GM12875 (cell line): ENCODE results near the gene FOXI2.

Experiments used
- H3K4me3 ChIP-seq: one replicate; pipeline ENCODE4 v1.5.1; 2011; ENCODE audit warnings: low read depth, low read length, control low read depth
- CTCF ChIP-seq: IDR thresholded peaks from 2 replicates; pipeline ENCODE4 v1.5.1; 2011; ENCODE audit warnings: low read depth, mild to moderate bottlenecking, control low read depth, inconsistent platforms, low read length, moderate library complexity, borderline replicate concordance; ENCODE audit not compliant: insufficient read depth

The FOXI2 gene

DNA sequence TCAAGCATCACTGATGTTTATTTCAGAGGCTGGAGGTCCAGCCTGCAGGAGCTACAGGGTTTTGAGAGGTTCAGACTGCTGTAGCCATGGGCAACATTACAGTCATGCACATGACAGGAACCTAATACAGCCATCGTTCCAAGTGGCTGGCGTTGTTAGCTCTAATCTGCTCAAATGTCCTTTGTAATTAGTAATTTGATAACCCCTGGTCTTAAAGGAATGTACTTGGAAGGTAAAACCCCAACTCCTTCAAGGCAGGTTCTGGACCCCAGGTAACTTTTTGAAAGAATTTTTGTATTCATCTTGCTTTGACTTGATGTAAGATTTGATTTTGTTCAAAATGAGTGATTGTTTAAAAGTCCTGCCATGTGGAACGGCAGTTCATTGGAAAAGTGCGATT is 34.7 kb upstream of the FOXI2 start:
- H3K4me3 ChIP-seq = no peak overlapping the region
- TF ChIP-seq CTCF = no peak

DNA sequence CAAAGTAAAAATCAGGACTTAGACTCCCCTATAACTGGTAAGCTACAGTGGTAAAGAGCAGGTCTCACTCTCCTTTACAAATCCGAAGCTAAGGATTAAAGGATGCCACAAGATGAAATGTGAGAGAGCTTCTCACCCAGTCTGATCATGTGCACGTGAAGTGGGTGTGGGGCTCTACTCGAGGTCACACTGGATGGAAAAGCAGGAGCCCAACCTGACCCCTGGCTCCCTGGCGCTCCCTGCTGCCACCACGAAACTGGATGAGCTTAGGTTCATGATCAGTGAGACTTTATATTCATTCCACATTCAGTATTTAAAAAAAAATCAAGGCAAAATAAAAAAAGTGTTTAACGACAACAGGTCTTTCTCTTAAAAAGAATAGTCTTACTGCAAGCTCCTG is 21.7 kb upstream of the FOXI2 start:
- TF ChIP-seq CTCF = no peak
- no peak overlapping the region for H3K4me3 ChIP-seq

- TF ChIP-seq CTCF = no peak
- H3K4me3 ChIP-seq = no peak overlapping the region
These were observed 21.1 kb upstream of the FOXI2 start for GRCh38 chr10:127715782-127716378.

- no peak overlapping the region for H3K4me3 ChIP-seq
- no peak for TF ChIP-seq CTCF
These were observed 16.8 kb upstream of the FOXI2 start for GRCh38 chr10:127720142-127720541.

DNA sequence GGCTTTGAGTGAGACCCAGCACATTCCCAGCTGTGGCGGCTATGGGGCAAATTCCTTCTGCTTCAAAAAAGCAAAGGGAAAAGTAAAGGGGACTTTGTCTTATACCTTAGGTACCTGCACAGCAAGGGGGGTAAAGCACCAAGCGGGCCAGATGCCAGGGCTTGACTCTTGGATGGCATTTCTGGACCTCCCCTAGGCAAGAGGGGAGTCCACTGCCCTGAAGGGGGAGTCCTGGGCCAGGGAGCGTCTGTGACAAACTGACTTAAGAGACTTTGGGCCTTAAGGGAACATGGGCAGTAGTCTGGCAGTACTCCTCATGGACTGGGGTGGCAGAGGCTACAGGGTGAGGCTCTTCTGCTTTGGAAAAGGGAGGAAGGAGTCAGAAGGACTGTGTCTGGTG is 16.1 kb upstream of the FOXI2 start:
- no peak overlapping the region for H3K4me3 ChIP-seq
- no peak for TF ChIP-seq CTCF

DNA sequence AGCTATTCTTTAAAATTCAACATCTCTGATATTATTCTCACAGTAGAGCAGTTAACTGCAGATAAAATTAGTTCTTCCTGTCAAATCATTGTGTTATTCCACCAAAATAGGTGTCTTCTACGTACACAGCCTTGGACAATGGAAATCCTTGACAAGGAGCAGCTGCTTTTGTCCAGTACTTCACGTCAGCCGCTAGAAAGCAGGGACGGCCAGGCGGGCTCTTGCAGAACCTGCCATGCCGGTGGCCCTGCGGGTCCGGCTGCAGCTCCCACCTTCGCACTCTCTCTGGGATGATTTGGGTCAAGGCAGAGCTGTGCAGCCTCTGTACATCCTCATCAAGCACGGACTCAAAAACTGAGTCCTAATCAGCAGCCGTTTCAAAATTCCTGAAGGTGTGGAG is 2.2 kb upstream of the FOXI2 start:
- H3K4me3 ChIP-seq = no peak overlapping the region
- no peak for TF ChIP-seq CTCF

DNA sequence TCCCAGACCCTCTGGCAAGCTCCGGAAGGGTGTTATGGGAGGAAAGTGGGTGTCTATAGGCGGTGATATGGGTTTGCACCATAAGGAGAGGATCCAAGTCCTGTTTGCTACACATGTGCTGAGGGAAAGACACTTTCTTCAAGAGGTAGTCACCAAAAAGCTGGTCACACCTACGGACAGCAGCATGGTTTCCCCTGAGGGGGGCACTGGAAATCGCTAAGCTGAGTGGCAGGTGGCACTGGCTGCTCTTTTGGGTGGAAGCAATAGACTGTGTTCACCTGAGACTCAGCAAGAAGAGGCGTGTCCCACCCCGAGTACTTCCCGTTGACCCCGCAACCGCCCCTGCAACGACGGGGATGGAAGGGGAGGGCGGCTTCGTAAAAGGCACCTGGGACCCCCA is 1.8 kb upstream of the FOXI2 start:
- no peak for TF ChIP-seq CTCF
- no peak overlapping the region for H3K4me3 ChIP-seq
